GM19372 (cell line): ENCODE results near the gene CHCHD6.

Experiments
- ATAC-seq: cut with Tn5 transposase; IDR thresholded peaks from one replicate; pipeline ENCODE4 v1.9.1; 2021; ENCODE audit warnings: mild to moderate bottlenecking, low read depth, moderate library complexity; ENCODE audit not compliant: unreplicated experiment

The CHCHD6 gene

DNA sequence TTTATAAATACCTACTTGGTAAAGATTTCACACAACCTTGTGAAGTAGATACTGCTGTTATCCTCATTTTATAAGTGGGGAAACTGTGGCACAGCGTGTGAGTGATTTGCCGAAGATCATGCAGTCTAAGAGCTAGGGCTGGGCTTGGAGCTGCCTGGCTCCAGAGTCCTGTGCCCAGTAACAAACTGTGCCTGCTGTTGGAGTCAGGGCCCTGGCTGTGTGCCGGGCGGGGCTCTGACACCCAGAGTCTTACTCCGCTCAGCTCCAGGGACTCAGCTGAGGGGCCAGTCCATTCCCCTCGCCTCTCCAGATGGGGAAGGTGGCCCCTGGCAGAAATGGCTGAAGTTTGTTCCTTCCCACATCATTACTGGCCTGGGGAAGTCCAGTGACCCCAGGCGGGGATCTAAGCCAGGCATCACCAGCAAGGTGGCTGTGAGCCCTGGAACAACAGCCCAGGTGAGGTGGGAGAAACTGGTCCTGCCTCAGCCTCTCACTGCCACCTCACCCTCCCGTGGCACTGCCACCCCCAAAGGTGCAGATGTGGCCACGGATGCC, 261.6 kb downstream of the CHCHD6 start:
- ATAC-seq: no peak

DNA sequence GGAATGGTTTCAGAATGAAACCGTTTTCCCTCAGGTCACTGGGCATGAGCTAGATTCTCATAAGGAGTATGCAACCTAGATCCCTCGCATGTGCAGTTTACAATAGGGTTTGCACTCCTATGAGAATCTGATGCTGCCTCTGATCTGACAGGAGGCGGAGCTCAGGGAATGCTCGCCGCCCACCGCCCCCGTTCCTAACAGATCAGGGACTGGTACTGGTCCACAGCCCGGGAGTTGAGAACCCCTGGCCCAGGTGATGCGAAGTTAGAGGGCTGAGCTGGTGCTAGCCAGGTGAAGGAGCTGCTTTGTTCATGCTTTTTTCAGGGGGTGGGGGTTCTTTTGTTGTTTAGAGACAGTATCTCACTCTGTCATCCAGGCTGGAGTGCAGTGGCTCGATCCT, 263.3 kb downstream of the CHCHD6 start:
- no peak for ATAC-seq

DNA sequence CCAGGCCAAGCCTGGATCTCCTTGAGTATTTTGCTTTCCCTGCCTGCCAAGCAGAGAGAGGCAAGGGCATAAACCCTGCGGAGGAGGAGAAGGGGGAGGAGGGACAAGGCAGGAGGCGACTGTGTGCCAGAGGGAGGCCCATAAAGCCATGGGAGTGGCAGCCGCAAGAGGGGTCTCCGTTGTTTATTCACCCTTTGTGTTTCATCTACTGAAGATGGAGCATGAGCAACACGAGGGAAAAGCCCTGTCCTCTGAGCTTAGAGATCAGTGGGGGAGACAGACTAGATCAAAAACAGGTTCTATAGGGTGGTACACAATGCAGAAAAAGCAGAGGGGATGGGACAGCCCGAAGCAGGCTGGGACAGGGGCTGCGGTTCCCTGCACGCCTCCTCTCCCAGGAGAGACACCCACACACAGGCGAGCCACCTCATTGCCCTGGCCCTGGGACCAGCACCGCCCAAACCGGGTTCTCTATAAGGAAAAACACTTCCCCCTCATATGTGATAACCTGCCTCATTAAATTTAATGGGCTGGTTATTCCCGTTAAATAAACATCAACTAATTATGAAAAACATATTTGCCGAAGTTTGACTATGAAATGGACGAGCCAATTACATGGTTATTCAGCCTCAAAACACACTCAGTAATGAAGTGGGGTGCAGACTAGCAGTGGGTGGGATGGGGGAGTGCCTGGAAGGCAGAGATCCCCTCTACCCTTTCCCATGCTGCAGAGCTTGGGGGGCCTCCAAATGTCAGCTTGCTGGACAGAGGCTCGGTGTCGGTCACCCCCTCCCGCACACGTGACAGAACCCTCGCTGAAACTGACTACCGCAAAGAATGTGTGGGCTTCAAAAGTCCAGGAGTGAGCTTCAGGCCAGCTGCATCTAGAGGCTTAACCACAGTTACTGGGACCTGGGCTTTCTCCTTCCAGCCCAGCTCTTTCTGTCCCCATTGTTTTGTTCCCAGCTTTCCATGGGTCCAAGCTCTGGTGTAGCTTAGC, 264.7 kb downstream of the CHCHD6 start:
- ATAC-seq: no peak

DNA sequence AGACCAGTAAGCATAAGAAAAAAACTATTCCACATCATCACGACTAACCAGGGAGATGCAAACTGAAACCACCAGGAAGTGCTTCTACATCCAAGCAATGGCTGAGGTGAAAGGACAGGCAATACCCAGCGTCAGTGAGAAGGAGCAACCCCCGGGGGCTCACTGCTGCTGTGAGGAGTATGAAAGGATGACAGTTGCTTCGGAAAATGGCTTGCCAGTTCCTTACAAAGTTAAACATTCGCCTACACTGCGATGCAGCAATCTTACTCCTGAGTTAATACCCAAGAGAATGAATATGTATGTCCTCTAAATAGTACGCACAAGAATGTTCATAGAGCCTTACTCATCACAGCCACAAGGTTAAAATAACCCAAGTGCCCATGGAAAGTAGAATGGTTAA, 265.5 kb downstream of the CHCHD6 start:
- no peak for ATAC-seq

DNA sequence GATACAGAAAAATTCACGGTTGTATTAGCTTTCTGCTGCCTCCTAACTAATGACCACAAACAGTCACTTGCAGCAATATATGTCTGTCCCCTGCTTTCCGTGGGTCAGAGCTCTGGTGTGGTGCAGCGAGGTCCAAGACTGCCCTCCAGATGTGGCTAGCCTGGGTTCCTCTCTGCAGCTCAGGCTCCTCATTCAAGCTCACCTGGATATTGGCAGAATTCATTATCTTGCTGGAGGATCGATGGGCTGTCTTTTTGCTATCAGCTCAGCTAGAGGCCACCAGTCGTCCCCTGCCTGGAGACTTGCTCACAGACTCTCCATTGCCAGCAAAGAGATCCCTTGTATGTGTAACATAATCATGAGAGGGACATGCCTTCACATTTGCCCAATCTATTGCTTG, 266.1 kb downstream of the CHCHD6 start:
- ATAC-seq: no peak

DNA sequence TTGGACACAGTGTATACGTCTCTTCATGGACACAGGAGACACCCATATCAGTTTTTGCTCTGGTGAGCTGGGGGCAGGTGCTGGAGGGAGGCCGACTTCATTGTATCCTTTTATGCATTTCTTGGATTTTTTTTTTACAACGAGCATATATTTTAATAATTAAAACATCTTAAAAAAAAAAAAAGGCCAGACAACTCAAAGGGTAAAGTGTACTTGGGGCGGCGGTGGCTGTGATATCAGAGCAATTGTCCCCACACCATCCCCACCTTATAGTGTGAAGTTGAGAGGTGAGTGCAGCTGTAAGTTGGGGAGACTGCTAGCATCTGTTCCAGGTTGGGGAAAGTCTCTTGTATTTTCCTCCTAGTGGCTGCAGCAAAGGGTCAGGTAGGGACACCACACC, 266.9 kb downstream of the CHCHD6 start:
- ATAC-seq: no peak

DNA sequence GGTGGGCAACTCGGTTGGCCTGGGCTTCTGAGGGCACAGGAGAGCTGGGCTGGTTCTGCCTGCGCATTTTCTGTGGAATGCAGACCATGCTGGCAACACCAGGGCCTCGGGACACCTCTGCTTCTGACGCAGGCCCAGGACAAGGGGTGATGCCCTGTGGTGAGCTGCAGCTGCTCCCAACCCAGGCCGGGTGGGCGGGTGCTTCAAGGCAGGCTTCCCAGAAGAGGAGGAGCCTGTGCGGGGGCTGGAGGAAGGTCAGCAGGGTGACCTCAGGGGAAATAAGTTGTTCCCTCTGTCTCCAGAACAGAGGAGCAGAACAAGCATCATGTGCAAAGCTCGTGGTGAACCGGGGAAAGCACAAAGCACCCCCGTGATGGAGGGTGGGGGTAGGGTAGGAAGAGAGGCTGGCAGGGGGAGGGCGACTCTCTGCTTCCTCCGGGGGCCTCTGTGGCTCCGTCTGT, 267.9 kb downstream of the CHCHD6 start:
- ATAC-seq: no peak

DNA sequence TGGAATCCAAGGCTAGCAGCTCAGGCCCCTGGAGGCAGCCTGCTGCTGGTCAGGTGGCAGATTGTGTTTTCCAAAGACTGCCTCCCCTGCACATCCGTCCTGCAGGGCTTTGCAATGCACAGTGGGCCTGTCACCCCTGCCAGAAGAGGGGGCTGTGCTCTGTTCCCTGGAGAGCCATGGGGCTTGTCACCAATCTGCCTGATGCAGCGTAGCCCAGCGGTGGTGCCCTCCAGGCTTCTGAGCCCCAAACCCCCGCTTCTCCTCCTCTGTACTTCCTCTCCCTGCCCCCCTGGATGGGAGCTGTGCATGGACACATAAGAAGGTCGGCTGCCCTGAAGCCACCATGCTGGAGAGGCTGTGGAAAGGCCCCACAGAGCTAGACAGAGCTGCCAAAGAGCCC, 268.8 kb downstream of the CHCHD6 start:
- no peak for ATAC-seq

DNA sequence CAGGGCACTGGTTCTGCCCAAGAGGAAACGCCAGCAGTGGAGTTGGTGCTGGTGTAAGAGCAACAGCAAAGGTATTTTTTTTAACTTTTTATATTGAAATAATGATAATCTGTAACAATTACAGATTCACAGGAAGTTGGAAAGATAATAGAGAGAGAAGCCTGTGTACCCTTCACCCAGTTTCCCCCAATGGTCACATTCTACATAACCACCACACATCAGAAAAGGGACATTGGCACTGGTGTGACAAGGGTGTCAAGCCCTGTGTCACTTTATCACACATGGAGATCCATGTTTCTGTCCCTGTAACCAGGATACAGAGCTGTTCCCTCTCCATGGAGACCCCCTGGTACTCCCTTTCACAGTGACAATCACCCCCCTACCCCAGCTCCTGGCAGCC, 269.8 kb downstream of the CHCHD6 start:
- ATAC-seq: no peak

DNA sequence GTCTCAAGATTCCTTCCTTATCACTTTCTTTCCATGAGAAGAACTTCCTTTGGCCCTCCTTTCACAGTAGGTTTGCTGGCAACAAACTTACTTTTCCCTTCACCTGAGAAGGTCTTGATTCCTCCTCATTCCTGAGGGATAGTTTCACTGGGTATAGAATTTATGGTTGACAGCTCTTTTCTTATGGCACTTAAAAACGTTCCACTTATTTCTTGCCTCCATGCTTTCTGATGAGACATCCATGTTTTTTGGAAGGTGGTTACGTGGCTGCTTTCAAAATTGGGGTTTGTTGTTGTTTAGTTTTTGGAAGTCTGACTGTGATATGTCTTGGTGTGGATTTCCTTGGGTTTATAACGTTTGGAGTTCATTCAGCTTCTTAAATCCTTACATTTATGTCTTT, 270.7 kb downstream of the CHCHD6 start:
- ATAC-seq: no peak

DNA sequence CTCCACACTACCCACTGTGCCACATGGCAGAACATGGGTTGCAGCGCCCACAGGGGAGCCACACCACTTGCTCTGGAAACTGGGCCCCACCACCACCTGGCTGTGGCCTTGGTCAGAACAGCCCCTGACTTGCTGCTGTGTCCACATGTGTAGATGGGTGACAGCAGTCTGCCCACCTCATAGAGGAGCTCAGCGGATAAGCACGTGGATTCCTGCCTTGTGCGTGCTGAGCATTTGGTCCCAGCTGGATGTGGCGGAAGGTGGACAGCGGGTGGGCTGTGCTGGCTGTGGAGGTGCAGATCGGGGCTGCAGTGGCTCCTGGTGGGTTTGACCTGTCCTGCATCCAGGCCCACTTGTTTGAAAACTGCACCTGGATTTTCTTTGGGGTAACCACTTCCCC, 272.9 kb downstream of the CHCHD6 start:
- no peak for ATAC-seq

DNA sequence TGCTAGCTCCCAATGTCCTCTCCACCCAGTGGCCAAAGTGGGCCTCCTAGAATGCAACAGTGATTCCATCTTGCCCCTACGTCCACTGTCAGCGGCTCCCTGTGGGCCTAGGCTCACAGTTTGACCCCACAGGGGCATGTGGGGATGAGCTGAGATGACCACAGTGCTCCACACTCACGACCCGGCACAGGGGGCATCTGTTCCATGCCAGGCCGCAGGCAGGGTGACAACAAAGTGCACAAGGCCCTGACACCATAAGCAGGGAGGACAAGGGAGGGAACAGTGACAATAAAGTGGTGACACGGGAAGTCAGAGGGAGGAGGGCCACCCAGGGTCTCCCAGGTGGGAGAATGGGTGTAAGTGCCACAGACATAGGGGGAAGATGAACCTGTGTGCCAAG, 273.8 kb downstream of the CHCHD6 start:
- ATAC-seq: no peak

DNA sequence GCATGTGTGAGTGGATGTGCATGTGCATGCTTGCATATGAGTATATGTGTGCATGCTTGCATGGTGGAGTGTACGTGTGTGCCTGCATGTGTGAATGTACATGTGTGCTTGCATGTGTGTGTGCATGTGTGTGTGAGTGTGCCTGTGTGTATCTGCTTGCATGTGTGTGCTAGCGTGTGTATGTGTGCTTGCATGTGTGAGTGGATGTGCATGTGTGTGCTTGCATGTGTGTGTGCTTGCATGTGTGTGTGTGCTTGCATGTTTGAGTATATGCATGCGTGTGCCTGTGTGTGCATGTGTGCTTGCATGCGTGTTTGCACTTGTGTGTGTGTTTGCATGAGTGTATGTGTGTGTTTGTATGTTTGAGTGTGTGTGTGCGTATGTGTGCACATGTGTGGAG, 274.3 kb downstream of the CHCHD6 start:
- ATAC-seq: no peak

DNA sequence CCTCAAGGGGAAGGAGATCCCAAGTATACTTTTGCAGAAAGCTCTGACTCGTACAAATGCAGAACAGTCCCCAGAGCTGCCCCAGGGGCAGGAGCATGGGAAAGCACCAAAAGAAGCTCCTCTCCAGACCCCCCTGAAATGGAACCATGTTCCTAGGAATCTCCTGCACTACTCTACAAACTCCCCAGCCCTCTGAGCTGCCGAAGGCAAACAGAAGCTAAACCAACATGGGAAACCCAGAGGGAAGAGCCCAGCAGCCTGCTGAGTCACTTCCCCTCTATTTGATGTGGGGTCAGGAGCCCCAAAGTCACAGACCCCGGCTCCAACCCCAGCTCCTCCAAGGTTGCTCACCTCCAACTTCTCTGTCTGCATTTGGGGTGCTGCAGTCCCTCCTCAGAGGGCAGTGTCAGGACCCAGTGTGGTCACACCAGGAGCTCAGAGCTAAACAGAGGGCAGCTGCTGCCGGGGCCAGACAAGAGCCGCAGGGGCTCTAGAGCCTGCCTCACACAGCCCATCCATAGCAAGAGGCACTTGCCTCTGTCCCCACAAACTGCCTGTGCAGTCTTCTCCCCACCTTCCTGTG, 275.1 kb downstream of the CHCHD6 start:
- no peak for ATAC-seq

DNA sequence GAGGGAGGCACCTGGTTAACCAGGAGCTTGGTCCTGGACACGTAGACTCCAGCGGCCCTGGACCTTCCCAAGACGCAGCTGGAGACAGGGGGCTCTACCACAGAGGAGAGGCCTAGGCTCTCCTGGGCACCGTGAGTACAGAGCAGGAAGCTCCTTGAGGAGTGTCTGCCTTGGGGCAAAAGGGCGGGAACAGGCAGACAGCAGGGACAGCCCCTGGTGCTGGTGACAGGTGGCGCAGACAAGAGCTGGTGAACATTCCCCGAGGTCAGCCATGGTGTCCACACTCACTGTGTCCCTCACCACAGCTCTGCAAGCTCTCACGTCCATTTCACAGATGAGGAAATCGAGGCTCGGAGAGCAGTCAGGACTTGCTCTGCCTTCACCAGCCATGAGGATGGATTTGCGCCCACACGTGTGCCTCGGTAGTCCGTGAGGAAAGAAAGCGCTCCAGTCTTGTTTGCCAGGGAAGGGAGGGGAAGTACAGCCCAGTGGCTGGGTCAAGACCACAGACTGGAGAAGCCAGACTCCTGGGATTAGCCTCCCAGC, 276.3 kb downstream of the CHCHD6 start:
- ATAC-seq: no peak

DNA sequence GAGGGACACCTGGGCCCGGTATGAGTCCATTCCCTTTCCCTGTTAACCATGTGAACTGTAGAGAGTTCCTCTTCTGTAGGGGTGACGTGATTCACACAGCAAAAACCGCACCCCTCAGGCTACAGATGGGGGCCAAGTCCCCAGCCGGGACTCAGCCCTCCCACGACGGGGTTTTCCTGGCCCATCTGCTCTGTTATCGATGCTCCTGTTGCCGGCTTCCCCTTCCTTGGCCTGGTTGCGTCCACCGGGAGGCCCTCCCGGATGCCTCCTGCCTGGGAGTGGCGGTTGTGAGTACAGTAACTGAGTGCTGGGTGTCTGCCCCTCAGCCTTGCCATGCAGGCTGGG, 278.1 kb downstream of the CHCHD6 start:
- ATAC-seq: peak; percentile 21

DNA sequence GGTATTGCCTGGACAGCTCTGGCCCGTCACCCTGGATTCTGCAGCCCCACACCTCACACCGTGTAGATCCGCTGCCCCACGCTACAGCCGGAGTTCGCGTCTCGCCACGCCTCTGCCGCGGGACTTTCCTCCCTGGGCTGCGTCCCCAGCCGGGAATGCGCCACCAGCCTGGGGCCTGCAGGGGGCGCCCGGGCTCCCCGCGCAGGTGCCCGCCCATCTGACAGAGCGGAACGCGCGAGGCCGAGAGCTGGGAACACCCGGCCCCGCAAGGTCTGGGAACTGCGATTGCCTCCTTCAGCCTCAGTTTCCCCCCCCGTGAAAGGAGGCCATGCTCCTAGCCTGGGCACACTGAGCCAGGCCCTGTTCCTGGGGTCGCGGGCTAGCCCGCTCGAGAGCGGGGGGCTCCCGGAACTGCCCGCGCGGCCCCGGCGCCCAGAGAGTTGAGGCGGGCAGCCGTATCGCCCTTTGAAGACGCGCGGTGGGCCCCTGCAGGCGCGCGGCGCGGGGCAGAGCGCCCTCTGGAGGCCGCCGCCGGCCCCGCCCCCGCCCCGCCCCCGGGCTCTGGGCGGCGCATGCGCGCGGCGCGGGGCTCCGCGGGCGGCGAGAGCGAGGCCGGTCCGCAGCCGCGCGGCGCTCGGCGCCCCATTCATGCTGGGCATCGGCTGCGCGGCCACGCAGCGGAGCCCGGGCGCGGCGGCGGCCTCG, 278.6 kb downstream of the CHCHD6 start, which contains the start of gene PLXNA1:
Gene PLXNA1, plus strand, starts transcription at position 645 of the 705 bp plus-strand sequence. CDS start 5,479 bp downstream, outside the sequence.
- ATAC-seq: peak; percentile 70

DNA sequence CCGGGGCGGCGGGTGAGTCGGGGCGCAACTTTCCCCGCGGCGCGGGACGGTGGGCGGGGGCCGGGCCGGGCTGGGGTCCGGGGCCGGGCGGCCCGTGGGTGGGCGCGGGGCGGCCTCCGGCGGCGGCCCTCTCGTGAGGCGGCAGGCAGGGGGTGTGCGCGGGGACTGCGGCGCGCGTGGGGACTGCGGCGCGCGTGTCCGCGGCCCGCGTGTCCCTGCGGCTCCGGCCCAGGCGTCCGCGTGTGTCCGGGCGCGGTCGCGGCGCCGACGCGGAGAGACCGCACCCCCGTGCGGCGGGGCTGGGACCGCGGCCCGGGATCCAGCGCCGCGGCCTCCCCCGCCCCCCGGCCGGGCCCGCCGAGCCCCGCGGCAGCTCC, 279.2 kb downstream of the CHCHD6 start:
- peak; percentile 2 for ATAC-seq

DNA sequence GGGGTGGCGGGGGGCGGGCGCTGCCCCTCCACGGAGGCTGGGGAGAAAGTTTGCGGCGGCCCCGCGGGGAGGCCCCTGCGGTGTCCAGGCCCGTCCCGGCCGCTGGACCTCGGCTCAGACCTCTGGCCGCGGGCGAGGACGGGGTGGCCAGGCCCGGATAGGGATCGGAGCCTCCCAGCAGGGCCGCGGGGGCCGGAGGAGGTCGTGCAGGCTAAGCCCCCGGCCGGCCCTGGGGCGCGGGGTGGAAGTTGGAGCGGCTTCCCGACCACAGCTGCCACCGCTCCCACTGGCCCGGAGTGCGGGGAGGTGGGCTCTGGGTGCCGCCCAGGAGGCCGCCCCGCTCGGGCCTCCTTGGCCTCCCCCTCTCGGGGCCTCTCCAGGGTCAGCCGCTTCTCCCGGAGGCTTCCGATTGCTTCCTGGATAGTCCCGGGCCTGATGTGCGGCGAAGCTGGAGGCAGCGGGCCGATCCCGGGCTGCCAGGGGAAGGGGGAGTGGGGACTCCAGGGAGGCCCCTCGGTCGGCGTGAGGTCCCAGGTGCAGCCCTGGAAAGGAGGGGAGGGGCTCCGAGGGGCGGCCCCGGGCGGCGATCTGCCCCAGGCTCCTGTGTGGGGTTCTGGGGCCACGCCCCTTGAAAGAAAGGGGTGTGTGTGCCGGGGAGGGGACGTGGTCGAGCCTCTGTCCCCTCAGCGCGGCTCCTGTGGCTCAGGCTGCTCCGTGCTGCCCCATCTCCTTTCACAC, 279.8 kb downstream of the CHCHD6 start:
- ATAC-seq: peak; percentile 2
